Neural cell (in vitro differentiated cells): ENCODE measurements around the gene LMAN2. TPM values are rescaled to one million over a fixed set of nuclear protein-coding genes. Genes with fewer than 3 reads are reported as not detected.
A peak's percentile ranks its signal among the peaks of the same experiment; 100 is the strongest.

ENCODE experiments used
- H2AFZ ChIP-seq: fragments of 200-600, 300-800 bp; sonication (generic), shearing (Covaris generic); 2 replicates; pipeline ENCODE4 v1.6.0; 2014; ENCODE audit warnings: low read depth, mild to moderate bottlenecking, antibody characterized with exemption, low read length, moderate library complexity
- H3F3A ChIP-seq: fragments of 200-600 bp; shearing (Covaris generic); 2 replicates; pipeline ENCODE4 v1.6.1; 2016; ENCODE audit warnings: mild to moderate bottlenecking, moderate library complexity, mixed read lengths, antibody characterized with exemption, low read length; ENCODE audit not compliant: insufficient read depth, poor library complexity, severe bottlenecking
- H3K27ac ChIP-seq: fragments of 200-600, 300-800 bp; sonication (generic), shearing (Covaris generic); 2 replicates; pipeline ENCODE4 v1.5.1; 2014; ENCODE audit warnings: mild to moderate bottlenecking, low read length, moderate library complexity
- H3K27me3 ChIP-seq: fragments of 300-800, 200-600 bp; sonication (generic), shearing (Covaris generic); 2 replicates; pipeline ENCODE4 v1.6.0; 2014; ENCODE audit warnings: mild to moderate bottlenecking, low read depth, low read length, moderate library complexity; ENCODE audit not compliant: insufficient read depth
- H3K36me3 ChIP-seq: fragments of 300-800, 200-600 bp; sonication (generic), shearing (Covaris generic); 2 replicates; pipeline ENCODE4 v1.5.1; 2014; ENCODE audit warnings: mild to moderate bottlenecking, antibody characterized with exemption, low read length, moderate library complexity; ENCODE audit not compliant: insufficient read depth
- H3K4me2 ChIP-seq: fragments of 300-800, 200-600 bp; sonication (generic), shearing (Covaris generic); 2 replicates; pipeline ENCODE4 v1.6.0; 2014; ENCODE audit warnings: mild to moderate bottlenecking, low read length
- H3K4me3 ChIP-seq: fragments of 300-800, 200-600 bp; sonication (generic), shearing (Covaris generic); 2 replicates; pipeline ENCODE4 v1.5.1; 2014; ENCODE audit warnings: mild to moderate bottlenecking, low read length, moderate library complexity
- H3K79me2 ChIP-seq: fragments of 200-600 bp; shearing (Covaris generic); replicated peaks from 2 replicates; pipeline ENCODE4 v1.6.0; 2014; ENCODE audit warnings: mild to moderate bottlenecking, low read length, moderate library complexity; ENCODE audit not compliant: insufficient read depth
- H3K9ac ChIP-seq: fragments of 300-800, 200-600 bp; sonication (generic), shearing (Covaris generic); 2 replicates; pipeline ENCODE4 v1.6.1; 2016; ENCODE audit warnings: mild to moderate bottlenecking, low read length, mixed read lengths
- H3K9me2 ChIP-seq: fragments of 200-600 bp; shearing (Covaris generic); 2 replicates; pipeline ENCODE4 v1.6.1; 2016; ENCODE audit warnings: mild to moderate bottlenecking, low read length, mixed read lengths; ENCODE audit not compliant: insufficient read depth
- H3K9me3 ChIP-seq: fragments of 200-600, 300-800 bp; sonication (generic), shearing (Covaris generic); 2 replicates; pipeline ENCODE4 v1.6.1; 2016; ENCODE audit warnings: mild to moderate bottlenecking, mixed run types, low read length, moderate library complexity, mixed read lengths
- H4K20me1 ChIP-seq: fragments of 200-600 bp; shearing (Covaris generic); 2 replicates; pipeline ENCODE4 v1.6.1; 2016; ENCODE audit warnings: mild to moderate bottlenecking, mixed run types; ENCODE audit not compliant: insufficient read depth
- CTCF ChIP-seq: fragments of 450-650 bp; IDR thresholded peaks from 2 replicates; pipeline ENCODE4 v1.5.1; 2014; ENCODE audit warnings: antibody characterized with exemption, mild to moderate bottlenecking, moderate library complexity; ENCODE audit not compliant: poor library complexity, severe bottlenecking
- EP300 ChIP-seq: fragments of 450-650 bp; conservative IDR thresholded peaks from 2 replicates; pipeline ENCODE4 v1.6.1; 2014; ENCODE audit warnings: antibody characterized with exemption, mild to moderate bottlenecking, moderate library complexity; ENCODE audit not compliant: poor library complexity, severe bottlenecking
- EZH2 ChIP-seq: fragments of 200-600, 300-800 bp; shearing (Covaris generic), sonication (generic); IDR thresholded peaks from 2 replicates; pipeline ENCODE4 v1.6.1; 2014; ENCODE audit warnings: antibody characterized with exemption, low read length, borderline replicate concordance, mild to moderate bottlenecking; ENCODE audit not compliant: insufficient read depth, poor library complexity, severe bottlenecking
- MXI1 ChIP-seq: fragments of 450-650 bp; conservative IDR thresholded peaks from 2 replicates; pipeline ENCODE4 v1.6.1; 2014; ENCODE audit warnings: antibody characterized with exemption, mild to moderate bottlenecking; ENCODE audit not compliant: poor library complexity, severe bottlenecking
- POLR2AphosphoS5 ChIP-seq: IDR thresholded peaks from 2 replicates; pipeline ENCODE4 v1.6.1; 2012
- RAD21 ChIP-seq: fragments of 450-650 bp; conservative IDR thresholded peaks from 2 replicates; pipeline ENCODE4 v1.6.1; 2014; ENCODE audit warnings: antibody characterized with exemption, mild to moderate bottlenecking, moderate library complexity
- REST ChIP-seq: IDR thresholded peaks from 2 replicates; pipeline ENCODE4 v1.6.1; 2012; ENCODE audit warnings: borderline replicate concordance
- SMC3 ChIP-seq: fragments of 450-650 bp; conservative IDR thresholded peaks from 2 replicates; pipeline ENCODE4 v1.6.1; 2014; ENCODE audit warnings: antibody characterized with exemption, mild to moderate bottlenecking, moderate library complexity; ENCODE audit not compliant: poor library complexity
- TAF1 ChIP-seq: IDR thresholded peaks from 2 replicates; pipeline ENCODE4 v1.6.1; 2012; ENCODE audit warnings: low read depth
- polyA plus RNA-seq: library from polyadenylated mRNA; depleted of rRNA; stranded (reverse); fragments of >200 nt; gene quantifications from 2 replicates; pipeline ENCODE4 v1.2.3, GENCODE V29; 2014

LMAN2 gene
- polyA plus RNA-seq, 1 donor from 2014 or later, result 155 TPM

DNA sequence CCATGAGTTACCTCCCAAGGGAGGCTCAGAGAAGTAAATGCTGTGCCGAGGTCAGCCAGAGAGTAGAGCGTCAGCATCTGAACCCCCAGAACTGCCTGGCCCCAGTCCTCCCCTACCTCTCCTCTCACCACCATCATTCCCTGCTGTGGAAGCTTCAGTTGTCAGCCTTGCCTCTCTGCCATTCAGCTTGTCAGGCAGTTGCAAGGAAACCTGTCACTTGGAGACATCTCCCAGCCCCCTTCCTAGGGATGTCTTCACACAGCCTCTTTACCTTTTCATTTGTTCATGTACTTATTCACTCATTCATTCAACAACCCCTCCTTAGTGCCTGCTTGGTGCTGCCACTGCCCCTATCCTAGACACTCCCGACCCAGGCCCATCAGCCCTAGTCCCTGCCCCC is 8.4 kb upstream of the LMAN2 start:
- H3K36me3 ChIP-seq, result no peaks in the 10 kb centered on the region
- H2AFZ ChIP-seq, result peak overlapping the region; percentile 4
- no peaks in the 10 kb centered on the region for H3K79me2 ChIP-seq
- peaks cover 4% of the 10 kb centered on the region for H3K27me3 ChIP-seq
- no peaks in the 10 kb centered on the region for H3K9me3 ChIP-seq
- no peaks in the 10 kb centered on the region for H3K9me2 ChIP-seq
- TF ChIP-seq CTCF, result no peak
- peak; percentile 61 for TF ChIP-seq REST
- no peak for TF ChIP-seq SMC3
- no peak for TF ChIP-seq TAF1
- TF ChIP-seq EZH2, result no peak
- TF ChIP-seq POLR2AphosphoS5, result peak; percentile 79
- peak; percentile 20 for TF ChIP-seq RAD21
- TF ChIP-seq EP300, result peak; percentile 98
- TF ChIP-seq MXI1, result no peak
- H3F3A ChIP-seq, result no peaks in the 10 kb centered on the region
- H4K20me1 ChIP-seq, result no peaks in the 10 kb centered on the region
- H3K4me3 ChIP-seq, result peak overlapping the region; percentile 45
- peak overlapping the region; percentile 51 for H3K4me2 ChIP-seq
- H3K9ac ChIP-seq, result peak overlapping the region; percentile 61
- H3K27ac ChIP-seq, result peak overlapping the region; percentile 93

GRCh38 chr5:177359451-177359851 is 8.0 kb upstream of the LMAN2 start:
- H4K20me1 ChIP-seq, result no peaks in the 10 kb centered on the region
- H3K9ac ChIP-seq, result peak overlapping the region; percentile 61
- H3K4me2 ChIP-seq, result peak overlapping the region; percentile 51
- no peaks in the 10 kb centered on the region for H3F3A ChIP-seq
- no peaks in the 10 kb centered on the region for H3K9me2 ChIP-seq
- no peaks in the 10 kb centered on the region for H3K79me2 ChIP-seq
- peak overlapping the region; percentile 93 for H3K27ac ChIP-seq
- H2AFZ ChIP-seq, result peak overlapping the region; percentile 4
- H3K27me3 ChIP-seq, result peaks cover 4% of the 10 kb centered on the region
- H3K9me3 ChIP-seq, result no peaks in the 10 kb centered on the region
- no peaks in the 10 kb centered on the region for H3K36me3 ChIP-seq
- no peak for TF ChIP-seq POLR2AphosphoS5
- TF ChIP-seq EZH2, result no peak
- TF ChIP-seq SMC3, result no peak
- TF ChIP-seq MXI1, result no peak
- no peak for TF ChIP-seq TAF1
- TF ChIP-seq EP300, result no peak
- TF ChIP-seq RAD21, result no peak
- no peak for TF ChIP-seq REST
- no peak for TF ChIP-seq CTCF
- peak overlapping the region; percentile 45 for H3K4me3 ChIP-seq
